HG02588 (cell line): Measurements from ENCODE around the gene SEC24A.
"Not testable (repeated sequence)": the region's sequence is repeated elsewhere in the genome, so short reads cannot be mapped to it uniquely, and the experiment has no call there.

Experiments used
- ATAC-seq: cut with Tn5 transposase; IDR thresholded peaks from one replicate; pipeline ENCODE4 v1.9.1; 2021; ENCODE audit warnings: mild to moderate bottlenecking, moderate library complexity; ENCODE audit not compliant: unreplicated experiment

Gene SEC24A

GRCh38 chr5:134649163-134649835, 714 bp downstream of the SEC24A start:
- no peak for ATAC-seq

DNA sequence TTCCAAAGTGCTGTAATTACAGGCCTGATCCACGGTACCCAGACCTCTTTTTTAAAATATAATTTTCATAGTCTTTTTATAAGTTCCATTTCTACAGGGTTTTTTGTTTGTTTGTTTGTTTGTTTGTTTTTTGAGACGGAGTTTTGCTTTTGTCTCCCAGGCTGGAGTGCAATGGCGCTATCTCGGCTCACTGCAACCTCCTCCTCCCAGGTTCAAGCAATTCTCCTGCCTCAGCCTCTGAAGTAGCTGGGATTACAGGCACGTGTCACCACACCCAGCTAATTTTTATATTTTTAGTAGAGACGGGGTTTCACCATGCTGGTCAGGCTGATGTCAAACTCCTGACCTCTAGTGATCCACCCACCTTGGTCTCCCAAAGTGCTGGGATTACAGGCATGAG, 2.1 kb downstream of the SEC24A start:
- not testable (repeated sequence) for ATAC-seq

- no peak for ATAC-seq
These were observed 2.9 kb downstream of the SEC24A start for GRCh38 chr5:134651531-134651930.

- ATAC-seq: no peak
These were observed 8.1 kb downstream of the SEC24A start for GRCh38 chr5:134656690-134657089.

DNA sequence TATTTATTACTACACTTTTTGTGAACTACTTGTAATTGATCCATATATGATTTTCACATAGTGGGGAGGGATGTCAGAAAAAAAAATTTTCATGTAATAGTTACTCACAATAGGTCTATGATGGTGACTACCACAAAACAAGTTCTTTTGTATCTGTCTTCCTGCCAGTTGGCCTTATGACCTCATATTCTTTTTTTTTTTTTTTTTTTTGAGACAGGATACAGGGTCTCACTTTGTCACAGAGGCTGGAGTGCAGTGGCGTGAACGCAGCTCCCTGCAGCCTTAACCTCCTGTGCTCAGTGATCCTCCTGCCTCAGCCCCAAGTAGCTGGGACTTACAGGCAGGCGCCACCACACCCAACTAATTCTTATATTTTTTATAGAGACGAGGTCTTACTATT, 10.9 kb downstream of the SEC24A start:
- no peak for ATAC-seq

DNA sequence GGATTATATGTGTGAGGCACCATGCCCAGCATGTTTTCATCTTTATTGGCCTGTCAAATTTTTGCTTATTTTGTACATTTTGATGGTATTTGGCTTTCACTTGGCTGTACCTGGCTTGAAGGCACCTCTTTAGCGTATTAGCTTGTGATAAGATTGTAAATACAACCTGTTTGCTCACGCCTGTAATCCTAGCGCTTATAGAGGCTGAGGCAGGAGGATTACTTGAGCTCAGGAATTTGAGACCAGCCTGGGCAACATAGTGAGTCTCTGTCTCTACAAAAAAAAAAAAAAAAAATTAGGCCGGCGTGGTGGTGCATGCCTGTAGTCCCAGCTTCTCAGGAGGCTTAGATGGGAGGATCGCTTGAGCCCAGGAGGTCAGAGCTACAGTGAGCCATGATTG, 11.3 kb downstream of the SEC24A start:
- ATAC-seq: no peak

GRCh38 chr5:134662971-134663370, 14.4 kb downstream of the SEC24A start:
- ATAC-seq: no peak

- no peak for ATAC-seq
These were observed 15.9 kb downstream of the SEC24A start for GRCh38 chr5:134664448-134664847.

DNA sequence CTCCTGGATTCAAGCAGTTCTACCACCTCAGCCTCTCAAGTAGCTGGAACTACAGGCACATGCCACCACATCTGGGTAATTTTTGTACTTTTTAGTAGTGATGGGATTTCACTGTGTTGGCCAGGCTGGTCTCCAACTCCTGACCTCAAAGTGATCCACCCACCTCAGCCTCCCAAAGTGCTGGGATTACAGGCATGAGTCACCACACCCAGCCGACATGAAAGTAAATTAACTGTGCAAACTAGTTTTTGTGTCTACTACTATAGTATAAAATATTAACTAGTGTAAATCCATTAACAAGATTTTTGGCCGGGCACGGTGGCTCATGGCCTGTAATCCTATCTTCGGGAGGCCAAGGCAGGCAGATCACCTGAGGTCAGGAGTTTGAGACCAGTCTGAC, 25.0 kb downstream of the SEC24A start:
- ATAC-seq: not testable (repeated sequence)

- not testable (repeated sequence) for ATAC-seq
These were observed 28.8 kb downstream of the SEC24A start for GRCh38 chr5:134677357-134677756.

GRCh38 chr5:134690144-134690543, 41.6 kb downstream of the SEC24A start:
- not testable (repeated sequence) for ATAC-seq

DNA sequence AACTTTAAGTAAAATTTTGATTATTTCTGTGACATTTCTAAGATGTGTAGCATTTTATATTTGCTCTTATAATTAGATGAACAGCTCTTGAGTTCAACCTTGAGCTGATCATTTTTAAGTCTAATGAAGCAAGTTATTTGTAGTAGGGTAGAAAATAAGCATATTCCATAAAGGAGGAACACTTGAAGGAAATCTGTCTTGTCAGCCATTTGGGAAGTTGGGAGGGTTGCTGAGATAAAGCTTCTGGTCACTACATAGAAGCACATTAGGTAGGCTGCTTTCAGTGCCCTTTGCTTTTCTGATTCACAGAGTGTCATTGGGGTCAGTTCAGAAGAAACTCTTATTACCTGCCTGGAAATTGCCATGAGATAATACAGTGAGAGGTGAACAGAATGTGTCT, 44.1 kb downstream of the SEC24A start:
- no peak for ATAC-seq

DNA sequence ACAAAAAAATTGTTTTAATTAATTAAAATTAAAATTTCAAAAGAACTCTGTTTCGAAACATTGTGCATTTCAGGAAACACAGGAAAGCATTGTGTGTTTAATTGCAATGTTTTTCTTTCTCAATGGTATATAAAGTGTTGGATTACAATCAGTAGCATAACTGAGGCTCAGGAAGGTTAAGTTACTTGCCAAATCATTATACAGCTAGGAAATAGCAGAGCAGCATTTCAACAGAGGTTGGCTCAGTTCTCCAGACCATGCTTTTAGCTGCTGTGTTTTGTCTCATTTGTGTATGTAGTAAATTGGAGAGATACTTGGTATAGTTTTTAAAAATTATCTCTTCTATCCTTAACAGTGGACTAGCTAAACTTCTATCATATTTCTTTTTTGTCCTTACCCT, 59.7 kb downstream of the SEC24A start:
- ATAC-seq: no peak

- ATAC-seq: no peak
These were observed 65.5 kb downstream of the SEC24A start for GRCh38 chr5:134714120-134714519.

DNA sequence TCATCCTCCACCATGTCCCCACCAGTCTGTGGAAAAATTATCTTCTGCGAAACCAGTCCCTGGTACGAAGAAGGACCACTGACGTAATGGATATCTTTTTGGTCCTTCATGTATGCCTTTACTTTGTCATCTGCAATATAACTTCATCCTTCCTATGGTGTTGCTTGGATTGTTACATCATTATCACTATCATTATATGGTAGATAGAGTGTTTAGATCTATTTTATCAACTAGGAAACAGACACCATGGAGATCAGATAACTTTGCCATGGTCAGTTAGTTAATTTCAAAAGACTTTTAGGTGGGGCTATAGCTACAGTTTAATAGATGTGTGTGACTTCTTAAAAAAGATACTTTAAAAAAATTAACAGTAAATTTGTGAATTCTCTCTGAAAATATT, 66.0 kb downstream of the SEC24A start:
- no peak for ATAC-seq

DNA sequence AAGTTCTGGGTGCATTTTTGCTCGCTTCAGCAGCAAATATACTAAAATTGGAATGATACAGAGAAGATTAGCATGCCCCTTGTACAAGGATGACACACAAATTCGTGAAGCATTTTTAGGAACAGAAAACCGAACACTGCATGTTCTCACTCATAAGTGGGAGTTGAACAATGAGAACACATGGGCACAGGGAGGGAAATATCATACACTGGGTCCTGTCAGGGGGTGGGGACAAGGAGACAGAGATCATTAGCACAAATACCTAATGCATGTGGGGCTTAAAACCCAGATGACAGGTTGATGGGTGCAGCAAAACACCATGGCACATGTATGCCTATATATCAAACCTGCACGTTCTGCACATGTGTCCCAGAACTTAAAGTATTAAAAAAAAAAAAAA, 66.9 kb downstream of the SEC24A start:
- ATAC-seq: not testable (repeated sequence)

DNA sequence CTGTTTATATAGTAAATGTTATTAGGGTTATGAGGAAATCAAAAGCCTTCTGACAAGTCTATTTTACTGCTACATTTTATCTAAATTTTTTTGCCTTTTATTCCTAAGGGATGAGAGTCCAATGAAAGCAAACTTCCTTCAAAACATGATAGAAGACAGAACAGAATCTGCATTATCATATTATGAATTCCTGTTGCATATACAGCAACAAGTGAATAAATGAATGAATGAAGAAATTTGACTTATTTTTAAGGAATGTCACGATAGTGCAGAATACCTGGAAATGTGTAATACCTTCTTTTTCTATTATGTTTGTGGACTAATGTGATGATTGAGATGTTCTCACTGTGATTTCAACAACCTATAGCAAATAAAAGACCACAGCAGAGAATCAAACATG, 76.3 kb downstream of the SEC24A start:
- no peak for ATAC-seq

- ATAC-seq: no peak
These were observed 84.2 kb downstream of the SEC24A start for GRCh38 chr5:134732819-134733218.

DNA sequence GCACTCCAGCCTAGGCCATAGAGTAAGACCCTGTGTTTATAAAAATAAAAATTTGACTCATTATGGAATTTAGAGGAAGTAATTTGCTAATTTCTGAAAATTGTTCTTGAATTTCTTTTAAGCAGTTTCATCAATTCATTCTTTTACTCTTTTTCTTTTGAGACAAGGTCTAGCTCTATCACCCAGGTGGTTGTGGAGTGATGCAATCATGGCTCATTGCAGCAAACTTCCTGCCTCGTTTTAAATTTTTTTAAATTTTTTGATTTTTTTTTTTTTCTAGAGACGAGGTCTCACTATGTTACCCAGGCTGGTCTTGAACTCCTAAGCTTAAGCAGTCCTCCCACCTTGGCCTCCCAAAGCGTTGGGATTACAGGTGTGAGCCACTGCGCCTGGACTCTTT, 86.7 kb downstream of the SEC24A start:
- no peak for ATAC-seq

GRCh38 chr5:134736173-134736812, 87.7 kb downstream of the SEC24A start:
- no peak for ATAC-seq

DNA sequence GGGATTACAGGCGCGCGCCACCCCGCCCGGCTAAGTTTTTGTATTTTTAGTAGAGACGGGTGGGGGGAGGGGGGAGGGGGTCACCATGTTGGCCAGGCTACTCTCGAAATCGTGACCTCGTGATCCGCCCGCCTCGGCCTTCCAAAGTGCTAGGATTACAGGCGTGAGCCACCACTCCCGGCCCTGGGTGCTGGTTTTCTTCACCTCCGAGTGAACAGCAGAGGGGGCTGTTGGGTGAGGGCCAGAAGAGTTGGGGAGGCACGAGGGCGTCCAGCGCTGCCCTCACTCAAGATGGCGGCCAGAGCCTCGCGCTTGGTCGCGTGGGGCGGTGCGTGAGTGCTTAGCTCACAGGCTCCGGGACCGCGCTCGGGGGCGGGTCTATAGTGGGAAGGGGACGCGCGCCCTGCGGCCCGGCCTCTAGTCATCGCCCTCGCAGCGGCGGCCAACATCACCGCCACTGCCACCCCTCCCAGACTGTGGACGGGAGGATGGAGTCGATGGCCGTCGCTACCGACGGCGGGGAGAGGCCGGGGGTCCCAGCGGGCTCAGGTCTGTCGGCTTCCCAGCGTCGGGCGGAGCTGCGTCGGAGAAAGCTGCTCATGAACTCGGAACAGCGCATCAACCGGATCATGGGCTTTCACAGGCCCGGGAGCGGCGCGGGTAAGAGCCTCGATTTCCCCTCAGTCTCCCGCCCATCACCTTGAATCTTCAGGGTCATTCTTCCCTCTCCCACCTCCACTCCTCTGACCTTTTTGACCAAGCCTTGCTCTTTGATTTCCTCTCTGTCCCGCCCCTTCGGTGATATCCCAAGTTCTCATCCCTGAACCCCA, 89.8 kb downstream of the SEC24A start, which contains the start of gene CAMLG:
CAMLG (plus strand) TSS at position 416 of the 830 bp plus-strand sequence; CDS start at position 489, 73 bp downstream.
- ATAC-seq: peak; percentile 96
